ENCODE measurements around the gene CYP2B6.
"Not testable (repeated sequence)": the region's sequence is repeated elsewhere in the genome, so short reads cannot be mapped to it uniquely, and the experiment has no call there.

Gene CYP2B6

GRCh38 chr19:41031916-41032315, 40.8 kb downstream of the CYP2B6 start:
- DNase-seq (ENCODE audit: low read depth in 2 of 2): no peak

- not testable (repeated sequence) for DNase-seq (ENCODE audit: low read depth in 2 of 2)
Measured at GRCh38 chr19:41033324-41033723, 42.2 kb downstream of the CYP2B6 start.

GRCh38 chr19:41039806-41040205, 48.7 kb downstream of the CYP2B6 start:
- no peak for DNase-seq (ENCODE audit: low read depth in 2 of 2)

- DNase-seq (ENCODE audit: low read depth in 2 of 2): not testable (repeated sequence)
Measured at GRCh38 chr19:41045095-41045494, 54.0 kb downstream of the CYP2B6 start.

GRCh38 chr19:41050426-41050825, 59.3 kb downstream of the CYP2B6 start:
- no peak for DNase-seq (ENCODE audit: low read depth in 2 of 2)

GRCh38 chr19:41052162-41052561, 61.1 kb downstream of the CYP2B6 start:
- not testable (repeated sequence) for DNase-seq (ENCODE audit: low read depth in 2 of 2)

- not testable (repeated sequence) for DNase-seq (ENCODE audit: low read depth in 2 of 2)
Measured at GRCh38 chr19:41053331-41053730, 62.2 kb downstream of the CYP2B6 start.

- DNase-seq (ENCODE audit: low read depth in 2 of 2): no peak
Measured at GRCh38 chr19:41064974-41065569, 74.0 kb downstream of the CYP2B6 start.
